HFFc6 (cell line): ENCODE data around the gene DALRD3. TPM values are rescaled to one million over a fixed set of nuclear protein-coding genes. Genes with fewer than 3 reads are reported as not detected.

ENCODE experiments used
- DNase-seq: peaks from one replicate; pipeline ENCODE4 v3.0.0-alpha.2; 2018
- H3K27ac Mint-ChIP-seq: 2 replicates; pipeline ENCODE4 v1.8.0; 2020; ENCODE audit warnings: mild to moderate bottlenecking, mixed read lengths
- H3K27me3 Mint-ChIP-seq: 2 replicates; pipeline ENCODE4 v1.8.0; 2021; ENCODE audit warnings: mild to moderate bottlenecking, moderate library complexity, mixed read lengths; ENCODE audit not compliant: insufficient read depth
- H3K36me3 Mint-ChIP-seq: 2 replicates; pipeline ENCODE4 v1.8.0; 2021; ENCODE audit warnings: low read depth, mixed read lengths
- H3K4me1 Mint-ChIP-seq: 2 replicates; pipeline ENCODE4 v1.8.0; 2020; ENCODE audit warnings: low read depth, mixed read lengths
- H3K4me3 Mint-ChIP-seq: 2 replicates; pipeline ENCODE4 v1.8.0; 2020; ENCODE audit warnings: mild to moderate bottlenecking, moderate library complexity, mixed read lengths
- H3K9me3 Mint-ChIP-seq: 2 replicates; pipeline ENCODE4 v1.8.0; 2020; ENCODE audit warnings: mild to moderate bottlenecking, mixed read lengths
- total RNA-seq, 6 experiments: library from RNA; stranded (reverse); fragmentation: NEBNext Ultra II Directional; extraction: Animal tissue kit (Norgen Biotek cat#: 25700); gene quantifications; 2 replicates in 1 of 6; 3 replicates in 5 of 6; pipeline ENCODE4 v1.2.3, GENCODE V29; 2021
- TF ChIP-seq, protein P1 (sequence below): fragments of 200-600 bp; sonication (generic); IDR thresholded peaks from 2 replicates; pipeline ENCODE4 v1.5.0; 2021; ENCODE audit warnings: antibody characterized with exemption, mild to moderate bottlenecking

Gene DALRD3
- total RNA-seq, 6 experiments from 2014 or later = 25.3 to 33.9 (median 29.5) TPM

DNA sequence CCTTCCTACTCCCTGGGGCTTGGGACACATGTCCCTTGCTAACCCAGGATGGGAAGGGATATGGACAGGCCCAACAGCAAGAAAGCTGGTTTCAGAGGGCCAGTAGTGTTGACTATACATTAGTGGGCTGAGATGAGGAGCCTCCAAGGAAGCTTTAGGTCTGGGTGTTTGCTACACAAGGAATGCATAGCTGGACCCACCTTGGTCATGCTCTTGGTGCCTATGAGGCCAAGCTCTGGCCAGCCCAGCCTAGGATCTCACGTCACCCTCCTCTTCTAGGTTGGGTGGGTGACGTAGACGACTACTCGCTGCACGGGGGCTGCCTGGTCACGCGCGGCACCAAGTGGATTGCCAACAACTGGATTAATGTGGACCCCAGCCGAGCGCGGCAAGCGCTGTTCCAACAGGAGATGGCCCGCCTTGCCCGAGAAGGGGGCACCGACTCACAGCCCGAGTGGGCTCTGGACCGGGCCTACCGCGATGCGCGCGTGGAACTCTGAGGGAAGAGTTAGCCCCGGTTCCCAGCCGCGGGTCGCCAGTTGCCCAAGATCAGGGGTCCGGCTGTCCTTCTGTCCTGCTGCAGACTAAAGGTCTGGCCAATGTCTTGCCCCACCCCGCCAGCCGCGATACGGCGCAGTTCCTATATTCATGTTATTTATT lies 11.8 kb downstream of the DALRD3 start:
- Mint-ChIP-seq H3K9me3 (no peaks in the 10 kb centered on the region), H3K4me3 (peak overlapping the region; percentile 98), H3K4me1 (peaks cover 28% of the 10 kb centered on the region), H3K27ac (peak overlapping the region; percentile 98), H3K36me3 (peaks cover 8% of the 10 kb centered on the region; the same call in 1 of the 2 replicates), H3K27me3 (peaks cover 4% of the 10 kb centered on the region)
- TF ChIP-seq, protein P1, sequence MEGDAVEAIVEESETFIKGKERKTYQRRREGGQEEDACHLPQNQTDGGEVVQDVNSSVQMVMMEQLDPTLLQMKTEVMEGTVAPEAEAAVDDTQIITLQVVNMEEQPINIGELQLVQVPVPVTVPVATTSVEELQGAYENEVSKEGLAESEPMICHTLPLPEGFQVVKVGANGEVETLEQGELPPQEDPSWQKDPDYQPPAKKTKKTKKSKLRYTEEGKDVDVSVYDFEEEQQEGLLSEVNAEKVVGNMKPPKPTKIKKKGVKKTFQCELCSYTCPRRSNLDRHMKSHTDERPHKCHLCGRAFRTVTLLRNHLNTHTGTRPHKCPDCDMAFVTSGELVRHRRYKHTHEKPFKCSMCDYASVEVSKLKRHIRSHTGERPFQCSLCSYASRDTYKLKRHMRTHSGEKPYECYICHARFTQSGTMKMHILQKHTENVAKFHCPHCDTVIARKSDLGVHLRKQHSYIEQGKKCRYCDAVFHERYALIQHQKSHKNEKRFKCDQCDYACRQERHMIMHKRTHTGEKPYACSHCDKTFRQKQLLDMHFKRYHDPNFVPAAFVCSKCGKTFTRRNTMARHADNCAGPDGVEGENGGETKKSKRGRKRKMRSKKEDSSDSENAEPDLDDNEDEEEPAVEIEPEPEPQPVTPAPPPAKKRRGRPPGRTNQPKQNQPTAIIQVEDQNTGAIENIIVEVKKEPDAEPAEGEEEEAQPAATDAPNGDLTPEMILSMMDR = no peak
- no peak for DNase-seq

DNA sequence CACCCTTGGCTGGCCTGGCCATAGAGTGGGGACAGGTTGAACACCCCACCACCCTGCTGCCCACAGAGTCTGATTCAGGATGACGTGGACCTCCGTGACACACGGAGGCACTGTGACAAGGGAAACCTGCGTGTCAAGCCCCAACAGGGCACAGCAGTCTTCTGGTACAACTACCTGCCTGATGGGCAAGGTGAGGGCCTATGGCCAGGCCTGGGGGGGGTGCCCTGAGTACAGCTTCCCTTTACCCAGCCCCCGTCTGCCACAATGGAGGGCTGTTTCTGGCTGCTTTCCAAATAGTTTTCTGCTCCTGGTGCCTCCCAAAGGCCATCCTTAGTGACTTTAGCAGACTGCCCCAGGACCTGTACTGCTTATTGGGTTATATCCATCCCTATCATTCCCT lies 12.4 kb downstream of the DALRD3 start:
- Mint-ChIP-seq H3K9me3 (no peaks in the 10 kb centered on the region), H3K4me3 (peak overlapping the region; percentile 98), H3K36me3 (peaks cover 8% of the 10 kb centered on the region; the same call in 1 of the 2 replicates), H3K4me1 (peaks cover 28% of the 10 kb centered on the region), H3K27me3 (peaks cover 4% of the 10 kb centered on the region), H3K27ac (peak overlapping the region; percentile 98)
- no peak for DNase-seq
- TF ChIP-seq, protein P1 = no peak

DNA sequence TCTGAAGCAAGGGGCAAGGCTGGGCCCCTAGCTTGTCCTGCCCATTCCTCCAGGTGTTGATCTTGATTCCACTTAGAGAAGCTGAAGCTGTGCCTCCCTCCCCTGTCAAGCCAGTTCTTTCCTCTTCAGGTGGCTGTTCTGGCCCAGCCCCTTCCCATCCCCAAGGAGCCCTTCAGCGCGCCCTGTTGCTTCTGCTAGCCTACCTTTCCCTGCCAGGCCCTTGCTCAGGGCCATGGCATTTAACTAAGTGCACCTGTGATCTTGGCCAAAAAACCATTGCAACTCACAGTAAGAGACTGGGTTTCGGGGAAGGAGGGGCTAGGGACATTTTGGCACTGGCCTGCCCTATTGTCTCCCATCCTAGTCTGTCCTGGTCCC lies 13.1 kb downstream of the DALRD3 start:
- no peak for DNase-seq
- Mint-ChIP-seq H3K4me1 (peaks cover 28% of the 10 kb centered on the region), H3K36me3 (peaks cover 8% of the 10 kb centered on the region; the same call in 1 of the 2 replicates), H3K27ac (no peak overlapping the region), H3K27me3 (peaks cover 2% of the 10 kb centered on the region; the same call in 1 of the 2 replicates), H3K9me3 (no peaks in the 10 kb centered on the region), H3K4me3 (no peak overlapping the region)
- TF ChIP-seq, protein P1 = no peak

DNA sequence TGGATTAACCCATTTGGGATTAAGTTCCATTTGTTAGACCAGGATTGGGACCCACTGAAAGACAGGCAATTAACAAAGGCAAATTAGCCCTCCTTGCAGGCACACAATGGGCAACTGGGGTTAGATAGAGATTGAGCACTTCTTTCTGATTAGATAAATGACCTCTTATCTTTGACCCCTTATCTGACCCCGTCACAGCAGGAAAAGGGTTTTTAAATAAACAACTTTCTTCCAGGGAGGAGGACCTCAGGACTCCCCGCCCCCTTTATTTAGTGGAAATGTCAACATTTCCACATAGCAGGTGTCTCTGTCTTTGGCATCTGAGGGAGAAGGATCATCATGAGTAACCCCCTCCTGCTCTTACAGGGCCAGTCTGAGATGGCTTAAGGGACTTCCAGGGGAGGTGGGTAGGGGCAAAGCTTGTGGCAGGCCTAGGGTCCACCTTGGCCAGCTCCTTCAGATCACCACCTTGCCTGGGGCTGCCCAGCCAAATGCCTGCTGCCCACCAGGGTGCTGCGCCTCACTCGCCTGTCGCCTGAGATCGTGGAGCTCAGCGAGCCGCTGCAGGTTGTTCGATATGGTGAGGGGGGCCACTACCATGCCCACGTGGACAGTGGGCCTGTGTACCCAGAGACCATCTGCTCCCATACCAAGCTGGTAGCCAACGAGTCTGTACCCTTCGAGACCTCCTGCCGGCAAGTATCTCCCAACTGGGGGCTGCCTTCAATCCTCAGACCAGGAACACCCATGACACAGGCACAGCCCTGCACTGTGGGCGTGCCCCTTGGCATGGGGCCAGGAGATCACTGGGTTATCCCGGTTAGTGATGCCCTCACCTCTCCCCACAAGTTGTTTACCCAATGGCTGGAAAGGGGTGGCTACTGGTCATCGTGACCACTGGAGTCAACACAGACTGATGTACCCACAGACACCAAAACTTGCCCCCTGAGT lies 13.8 kb downstream of the DALRD3 start:
- DNase-seq = no peak

DNA sequence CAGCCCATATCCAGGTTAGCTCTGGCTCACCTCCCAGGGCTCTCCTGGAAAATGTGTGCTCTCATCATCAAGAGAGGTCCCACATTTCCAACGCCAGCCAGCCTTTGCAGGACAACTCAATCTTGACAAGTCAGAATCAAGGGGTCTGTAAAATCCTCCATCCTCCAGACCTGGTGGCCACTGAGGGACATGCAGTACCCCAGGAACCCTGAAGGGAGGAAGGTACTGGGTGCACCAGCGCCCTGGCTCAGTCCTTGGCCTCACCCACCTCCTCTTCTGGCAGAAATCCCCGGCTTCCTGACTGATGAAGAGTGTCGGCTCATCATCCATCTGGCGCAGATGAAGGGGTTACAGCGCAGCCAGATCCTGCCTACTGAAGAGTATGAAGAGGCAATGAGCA lies 17.2 kb downstream of the DALRD3 start:
- Mint-ChIP-seq H3K27ac (no peak overlapping the region), H3K36me3 (0 out of 2 replicates have a peak, but pooled peaks cover 4% of the 10 kb centered on the region), H3K27me3 (no peaks in the 10 kb centered on the region), H3K4me1 (peaks cover 2% of the 10 kb centered on the region), H3K4me3 (no peak overlapping the region), H3K9me3 (no peaks in the 10 kb centered on the region)
- no peak for DNase-seq
- TF ChIP-seq, protein P1 = peak; percentile 28; the same call in 1 of the 2 replicates

More for the DNA sequence above, 13.8 kb downstream of the DALRD3 start:
- H3K4me1 Mint-ChIP-seq = peaks cover 28% of the 10 kb centered on the region
- H3K36me3 Mint-ChIP-seq = peaks cover 8% of the 10 kb centered on the region; the same call in 1 of the 2 replicates
- TF ChIP-seq, protein P1 = no peak
- no peak overlapping the region for H3K4me3 Mint-ChIP-seq
- H3K27me3 Mint-ChIP-seq = peaks cover 2% of the 10 kb centered on the region; the same call in 1 of the 2 replicates
- no peak overlapping the region for H3K27ac Mint-ChIP-seq
- no peaks in the 10 kb centered on the region for H3K9me3 Mint-ChIP-seq
